ENCODE data around the gene GEMIN7.

- TF ChIP-seq POLR2A (IDR thresholded peaks at IDR 0.05): no peak
- TF ChIP-seq CTCF (IDR thresholded peaks at IDR 0.05): no peak
Measured at GRCh38 chr19:45110851-45111266, 31.8 kb downstream of the GEMIN7 start.

Data from heart left ventricle (tissue), 13 donors.